ENCODE measurements around the gene MYO1F. TPM values are rescaled to one million over a fixed set of nuclear protein-coding genes. Genes with fewer than 3 reads are reported as not detected.

The MYO1F gene
- total and polyA plus RNA-seq, 2 of the 13 experiments (the other 11 are each of a cell fraction or from before 2014, with no cell fraction given) = 0.09 to 0.13 TPM

DNA sequence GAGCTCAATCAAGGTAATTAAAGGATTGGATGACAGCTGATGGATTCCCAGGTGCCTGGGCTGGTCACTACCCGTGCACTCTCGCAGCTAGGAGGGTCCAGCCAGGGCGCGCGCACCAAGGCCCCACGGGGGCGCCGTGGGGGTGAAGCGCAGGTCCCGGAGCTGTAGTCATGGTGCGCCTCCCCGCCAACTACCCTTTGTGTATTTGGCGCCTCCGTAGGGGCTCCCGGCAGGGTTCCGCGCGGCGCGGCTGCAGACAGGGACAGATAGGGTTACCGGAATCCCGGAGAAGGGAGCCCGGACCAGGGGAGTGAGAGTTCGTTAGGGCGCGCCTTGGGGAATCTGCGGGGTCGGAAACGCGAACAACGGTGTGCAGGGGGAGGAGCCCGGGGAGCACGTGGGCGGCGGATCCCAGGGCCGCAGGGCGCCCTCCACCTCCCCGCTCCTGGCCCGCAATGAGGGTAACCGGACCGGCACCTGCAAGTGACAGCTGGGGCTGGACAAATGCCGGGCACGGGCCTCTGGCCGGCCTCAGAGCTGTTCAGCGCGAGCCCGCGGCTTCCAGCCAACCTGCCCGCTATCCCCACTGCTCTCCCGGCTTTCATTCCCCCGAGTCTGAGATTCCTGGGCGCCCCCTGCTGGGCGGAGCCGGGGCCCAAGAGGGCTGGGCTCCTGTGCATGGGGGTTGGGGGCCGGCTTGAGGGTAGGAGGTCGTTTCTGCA is 71.4 kb downstream of the MYO1F start (continued):
- TF ChIP-seq, protein P1, sequence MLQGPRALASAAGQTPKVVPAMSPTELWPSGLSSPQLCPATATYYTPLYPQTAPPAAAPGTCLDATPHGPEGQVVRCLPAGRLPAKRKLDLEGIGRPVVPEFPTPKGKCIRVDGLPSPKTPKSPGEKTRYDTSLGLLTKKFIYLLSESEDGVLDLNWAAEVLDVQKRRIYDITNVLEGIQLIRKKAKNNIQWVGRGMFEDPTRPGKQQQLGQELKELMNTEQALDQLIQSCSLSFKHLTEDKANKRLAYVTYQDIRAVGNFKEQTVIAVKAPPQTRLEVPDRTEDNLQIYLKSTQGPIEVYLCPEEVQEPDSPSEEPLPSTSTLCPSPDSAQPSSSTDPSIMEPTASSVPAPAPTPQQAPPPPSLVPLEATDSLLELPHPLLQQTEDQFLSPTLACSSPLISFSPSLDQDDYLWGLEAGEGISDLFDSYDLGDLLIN (CRISPR knock-in tag; IDR thresholded peaks at IDR 0.05; ENCODE audit: borderline replicate concordance) = no peak
- TF ChIP-seq, protein P2, sequence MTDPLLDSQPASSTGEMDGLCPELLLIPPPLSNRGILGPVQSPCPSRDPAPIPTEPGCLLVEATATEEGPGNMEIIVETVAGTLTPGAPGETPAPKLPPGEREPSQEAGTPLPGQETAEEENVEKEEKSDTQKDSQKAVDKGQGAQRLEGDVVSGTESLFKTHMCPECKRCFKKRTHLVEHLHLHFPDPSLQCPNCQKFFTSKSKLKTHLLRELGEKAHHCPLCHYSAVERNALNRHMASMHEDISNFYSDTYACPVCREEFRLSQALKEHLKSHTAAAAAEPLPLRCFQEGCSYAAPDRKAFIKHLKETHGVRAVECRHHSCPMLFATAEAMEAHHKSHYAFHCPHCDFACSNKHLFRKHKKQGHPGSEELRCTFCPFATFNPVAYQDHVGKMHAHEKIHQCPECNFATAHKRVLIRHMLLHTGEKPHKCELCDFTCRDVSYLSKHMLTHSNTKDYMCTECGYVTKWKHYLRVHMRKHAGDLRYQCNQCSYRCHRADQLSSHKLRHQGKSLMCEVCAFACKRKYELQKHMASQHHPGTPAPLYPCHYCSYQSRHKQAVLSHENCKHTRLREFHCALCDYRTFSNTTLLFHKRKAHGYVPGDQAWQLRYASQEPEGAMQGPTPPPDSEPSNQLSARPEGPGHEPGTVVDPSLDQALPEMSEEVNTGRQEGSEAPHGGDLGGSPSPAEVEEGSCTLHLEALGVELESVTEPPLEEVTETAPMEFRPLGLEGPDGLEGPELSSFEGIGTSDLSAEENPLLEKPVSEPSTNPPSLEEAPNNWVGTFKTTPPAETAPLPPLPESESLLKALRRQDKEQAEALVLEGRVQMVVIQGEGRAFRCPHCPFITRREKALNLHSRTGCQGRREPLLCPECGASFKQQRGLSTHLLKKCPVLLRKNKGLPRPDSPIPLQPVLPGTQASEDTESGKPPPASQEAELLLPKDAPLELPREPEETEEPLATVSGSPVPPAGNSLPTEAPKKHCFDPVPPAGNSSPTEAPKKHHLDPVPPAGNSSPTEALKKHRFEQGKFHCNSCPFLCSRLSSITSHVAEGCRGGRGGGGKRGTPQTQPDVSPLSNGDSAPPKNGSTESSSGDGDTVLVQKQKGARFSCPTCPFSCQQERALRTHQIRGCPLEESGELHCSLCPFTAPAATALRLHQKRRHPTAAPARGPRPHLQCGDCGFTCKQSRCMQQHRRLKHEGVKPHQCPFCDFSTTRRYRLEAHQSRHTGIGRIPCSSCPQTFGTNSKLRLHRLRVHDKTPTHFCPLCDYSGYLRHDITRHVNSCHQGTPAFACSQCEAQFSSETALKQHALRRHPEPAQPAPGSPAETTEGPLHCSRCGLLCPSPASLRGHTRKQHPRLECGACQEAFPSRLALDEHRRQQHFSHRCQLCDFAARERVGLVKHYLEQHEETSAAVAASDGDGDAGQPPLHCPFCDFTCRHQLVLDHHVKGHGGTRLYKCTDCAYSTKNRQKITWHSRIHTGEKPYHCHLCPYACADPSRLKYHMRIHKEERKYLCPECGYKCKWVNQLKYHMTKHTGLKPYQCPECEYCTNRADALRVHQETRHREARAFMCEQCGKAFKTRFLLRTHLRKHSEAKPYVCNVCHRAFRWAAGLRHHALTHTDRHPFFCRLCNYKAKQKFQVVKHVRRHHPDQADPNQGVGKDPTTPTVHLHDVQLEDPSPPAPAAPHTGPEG (CRISPR knock-in tag; IDR thresholded peaks at IDR 0.05) = 0 out of 2 replicates have a peak, but pooled peaks have one; percentile 30
- peak; percentile 36 for TF ChIP-seq YY1 (IDR thresholded peaks at IDR 0.05; ENCODE audit: insufficient read depth, insufficient replicate concordance, low read depth, low read length)
- TF ChIP-seq GATAD2A (CRISPR knock-in tag; IDR thresholded peaks at IDR 0.05) = 0 out of 2 replicates have a peak, but pooled peaks have one; percentile 13
- TF ChIP-seq, protein P3, sequence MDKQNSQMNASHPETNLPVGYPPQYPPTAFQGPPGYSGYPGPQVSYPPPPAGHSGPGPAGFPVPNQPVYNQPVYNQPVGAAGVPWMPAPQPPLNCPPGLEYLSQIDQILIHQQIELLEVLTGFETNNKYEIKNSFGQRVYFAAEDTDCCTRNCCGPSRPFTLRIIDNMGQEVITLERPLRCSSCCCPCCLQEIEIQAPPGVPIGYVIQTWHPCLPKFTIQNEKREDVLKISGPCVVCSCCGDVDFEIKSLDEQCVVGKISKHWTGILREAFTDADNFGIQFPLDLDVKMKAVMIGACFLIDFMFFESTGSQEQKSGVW (CRISPR knock-in tag; IDR thresholded peaks at IDR 0.05; ENCODE audit: borderline replicate concordance) = no peak
- 0 out of 2 replicates have a peak, but pooled peaks have one; percentile 24 for TF ChIP-seq HOXA3 (CRISPR knock-in tag; IDR thresholded peaks at IDR 0.05)
- TF ChIP-seq ZFAT (CRISPR knock-in tag; conservative IDR thresholded peaks at IDR 0.05) = peak; percentile 96
- TF ChIP-seq ZBTB7B (CRISPR knock-in tag; IDR thresholded peaks at IDR 0.05) = peak; percentile 20
- TF ChIP-seq, protein P4, sequence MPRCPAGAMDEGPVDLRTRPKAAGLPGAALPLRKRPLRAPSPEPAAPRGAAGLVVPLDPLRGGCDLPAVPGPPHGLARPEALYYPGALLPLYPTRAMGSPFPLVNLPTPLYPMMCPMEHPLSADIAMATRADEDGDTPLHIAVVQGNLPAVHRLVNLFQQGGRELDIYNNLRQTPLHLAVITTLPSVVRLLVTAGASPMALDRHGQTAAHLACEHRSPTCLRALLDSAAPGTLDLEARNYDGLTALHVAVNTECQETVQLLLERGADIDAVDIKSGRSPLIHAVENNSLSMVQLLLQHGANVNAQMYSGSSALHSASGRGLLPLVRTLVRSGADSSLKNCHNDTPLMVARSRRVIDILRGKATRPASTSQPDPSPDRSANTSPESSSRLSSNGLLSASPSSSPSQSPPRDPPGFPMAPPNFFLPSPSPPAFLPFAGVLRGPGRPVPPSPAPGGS (CRISPR knock-in tag; IDR thresholded peaks at IDR 0.05) = peak; percentile 54; the same call in 1 of the 2 replicates
- TF ChIP-seq, protein P5, sequence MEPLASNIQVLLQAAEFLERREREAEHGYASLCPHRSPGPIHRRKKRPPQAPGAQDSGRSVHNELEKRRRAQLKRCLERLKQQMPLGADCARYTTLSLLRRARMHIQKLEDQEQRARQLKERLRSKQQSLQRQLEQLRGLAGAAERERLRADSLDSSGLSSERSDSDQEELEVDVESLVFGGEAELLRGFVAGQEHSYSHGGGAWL (CRISPR knock-in tag; IDR thresholded peaks at IDR 0.05) = peak; percentile 87; the same call in 1 of the 2 replicates
- peak; percentile 40 for TF ChIP-seq TAF15 (IDR thresholded peaks at IDR 0.05; ENCODE audit: low read depth, low read length, poor library complexity, severe bottlenecking)
- TF ChIP-seq KDM5B (CRISPR knock-in tag; IDR thresholded peaks at IDR 0.05; ENCODE audit: borderline replicate concordance) = peak; percentile 75; the same call in 1 of the 2 replicates
- TF ChIP-seq FOXP1 (IDR thresholded peaks at IDR 0.05) = no peak
- TF ChIP-seq FOXP1 (CRISPR knock-in tag; IDR thresholded peaks at IDR 0.05) = no peak
- TF ChIP-seq AGO1 (IDR thresholded peaks at IDR 0.05; ENCODE audit: low read depth, low read length, poor library complexity, severe bottlenecking) = peak; percentile 85

Measured in HepG2 (cell line).